Progenitor cell of endocrine pancreas (in vitro differentiated cells): Measurements from ENCODE around the gene KDM5C. TPM values are rescaled to one million over a fixed set of nuclear protein-coding genes. Genes with fewer than 3 reads are reported as not detected.
"Not testable (repeated sequence)": the region's sequence is repeated elsewhere in the genome, so short reads cannot be mapped to it uniquely, and the experiment has no call there.

Experiments
- DNase-seq: peaks from one replicate; pipeline ENCODE4 v3.0.0; 2021; ENCODE audit warnings: low spot score; ENCODE audit not compliant: unreplicated experiment
- H3K27ac Mint-ChIP-seq: 2 replicates; pipeline ENCODE4 v1.8.0; 2021; ENCODE audit warnings: mild to moderate bottlenecking, moderate library complexity, mixed read lengths
- H3K27me3 Mint-ChIP-seq: 2 replicates; pipeline ENCODE4 v1.8.0; 2021; ENCODE audit warnings: mixed read lengths
- H3K36me3 Mint-ChIP-seq: 2 replicates; pipeline ENCODE4 v1.8.0; 2022; ENCODE audit warnings: mixed read lengths; ENCODE audit not compliant: insufficient read depth
- H3K4me1 Mint-ChIP-seq: 2 replicates; pipeline ENCODE4 v1.8.0; 2021; ENCODE audit warnings: low read depth, mixed read lengths
- H3K4me3 Mint-ChIP-seq: 2 replicates; pipeline ENCODE4 v1.8.0; 2021; ENCODE audit warnings: low read depth, mild to moderate bottlenecking, moderate library complexity, mixed read lengths
- H3K9me3 Mint-ChIP-seq: 2 replicates; pipeline ENCODE4 v1.8.0; 2021; ENCODE audit warnings: low read depth, mixed read lengths
- CTCF ChIP-seq: fragments of 200-600 bp; sonication (generic); IDR thresholded peaks from one replicate; pipeline ENCODE4 v1.5.0; 2021; ENCODE audit warnings: antibody characterized with exemption, mild to moderate bottlenecking; ENCODE audit not compliant: unreplicated experiment
- total RNA-seq: library from RNA; stranded (reverse); gene quantifications from 2 replicates; pipeline ENCODE4 v1.2.1, GENCODE V29; 2021

The KDM5C gene
- total RNA-seq, 1 donor from 2014 or later, result 112 TPM

- Mint-ChIP-seq H3K4me3 (no peak overlapping the region), H3K4me1 (no peaks in the 10 kb centered on the region), H3K36me3 (peaks cover 6% of the 10 kb centered on the region), H3K27ac (no peak overlapping the region), H3K9me3 (peaks cover 5% of the 10 kb centered on the region), H3K27me3 (no peaks in the 10 kb centered on the region)
- TF ChIP-seq CTCF, result no peak
- DNase-seq, result no peak
These were observed 58.9 kb downstream of the KDM5C start for GRCh38 chrX:53166103-53166502.

GRCh38 chrX:53164566-53164965, 60.4 kb downstream of the KDM5C start:
- H3K27ac Mint-ChIP-seq, H3K36me3 Mint-ChIP-seq, H3K4me1 Mint-ChIP-seq, H3K4me3 Mint-ChIP-seq, H3K9me3 Mint-ChIP-seq, DNase-seq, H3K27me3 Mint-ChIP-seq: not testable (repeated sequence)

- peaks cover 2% of the 10 kb centered on the region for H3K36me3 Mint-ChIP-seq
- H3K27me3 Mint-ChIP-seq, result no peaks in the 10 kb centered on the region
- H3K4me3 Mint-ChIP-seq, result no peak overlapping the region
- no peak for TF ChIP-seq CTCF
- no peak overlapping the region for H3K27ac Mint-ChIP-seq
- DNase-seq, result no peak
- H3K9me3 Mint-ChIP-seq, result peaks cover 7% of the 10 kb centered on the region
- peaks cover 2% of the 10 kb centered on the region for H3K4me1 Mint-ChIP-seq
These were observed 61.6 kb downstream of the KDM5C start for GRCh38 chrX:53163436-53163835.

- no peak for TF ChIP-seq CTCF
- no peak for DNase-seq
- H3K27ac Mint-ChIP-seq, result no peak overlapping the region
- no peak overlapping the region for H3K4me3 Mint-ChIP-seq
- peaks cover 20% of the 10 kb centered on the region for H3K9me3 Mint-ChIP-seq
- H3K36me3 Mint-ChIP-seq, result peaks cover 5% of the 10 kb centered on the region
- H3K27me3 Mint-ChIP-seq, result no peaks in the 10 kb centered on the region
- peaks cover 2% of the 10 kb centered on the region for H3K4me1 Mint-ChIP-seq
These were observed 64.6 kb downstream of the KDM5C start for GRCh38 chrX:53160297-53160983.

DNA sequence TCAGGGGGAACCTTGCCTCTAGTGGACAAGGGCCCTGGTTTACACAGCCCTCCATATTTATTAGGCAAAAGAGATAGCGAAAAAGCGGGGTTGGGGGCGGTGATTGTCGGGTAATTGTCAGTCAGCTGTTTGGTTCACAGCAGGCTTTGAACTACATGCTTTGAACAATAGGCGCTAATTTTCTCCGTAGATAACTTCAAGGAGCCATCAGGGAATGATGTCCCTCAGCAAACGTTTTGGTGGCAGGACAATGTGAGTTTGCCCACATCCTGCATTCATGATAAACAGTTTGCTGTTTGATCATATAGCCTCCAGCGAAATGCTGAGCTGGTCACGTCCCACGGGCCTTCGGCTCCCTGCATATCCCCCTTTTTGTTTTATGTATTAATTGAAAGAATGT, 65.8 kb downstream of the KDM5C start:
- Mint-ChIP-seq H3K4me3 (no peak overlapping the region), H3K9me3 (peaks cover 22% of the 10 kb centered on the region), H3K36me3 (peaks cover 7% of the 10 kb centered on the region), H3K27ac (no peak overlapping the region), H3K27me3 (no peaks in the 10 kb centered on the region), H3K4me1 (peaks cover 2% of the 10 kb centered on the region)
- TF ChIP-seq CTCF, result no peak
- no peak for DNase-seq

DNA sequence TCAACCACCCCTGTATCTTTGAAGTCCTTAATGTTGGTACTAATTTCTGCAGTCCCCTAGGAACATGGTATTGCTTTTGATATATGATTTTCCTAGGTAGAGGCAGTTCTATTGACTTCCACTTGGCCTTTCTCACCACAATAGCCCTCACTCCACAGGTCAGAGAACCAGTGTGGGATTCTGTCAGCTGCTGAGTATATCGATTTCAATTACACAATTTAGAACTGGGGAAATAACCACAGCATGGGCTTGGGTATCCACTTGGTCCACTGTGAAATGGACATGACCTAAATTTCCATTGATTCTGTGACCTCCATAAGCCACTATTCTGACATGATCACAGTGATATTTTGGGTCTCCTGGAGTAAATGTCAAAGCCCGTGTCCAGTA, 68.8 kb downstream of the KDM5C start:
- no peaks in the 10 kb centered on the region for H3K27me3 Mint-ChIP-seq

More for the DNA sequence above, 68.8 kb downstream of the KDM5C start:
- H3K4me1 Mint-ChIP-seq, result peaks cover 2% of the 10 kb centered on the region
- DNase-seq, result no peak
- H3K27ac Mint-ChIP-seq, result no peak overlapping the region
- H3K36me3 Mint-ChIP-seq, result peaks cover 13% of the 10 kb centered on the region
- H3K9me3 Mint-ChIP-seq, result peaks cover 35% of the 10 kb centered on the region
- no peak overlapping the region for H3K4me3 Mint-ChIP-seq
- no peak for TF ChIP-seq CTCF
